B cell (primary cell): ENCODE results near the gene GDPD3.

Source experiments
- EZH2 ChIP-seq: IDR thresholded peaks from 2 replicates; pipeline ENCODE4 v1.6.1; 2012; ENCODE audit warnings: borderline replicate concordance, low read depth, mild to moderate bottlenecking, moderate library complexity, low read length; ENCODE audit not compliant: insufficient read depth, poor library complexity, severe bottlenecking
- TF ChIP-seq, protein P1 (sequence below): fragments of 200-600 bp; IDR thresholded peaks from one replicate; pipeline ENCODE4 v1.8.0; 2022; ENCODE audit warnings: antibody characterized with exemption, mild to moderate bottlenecking

DNA sequence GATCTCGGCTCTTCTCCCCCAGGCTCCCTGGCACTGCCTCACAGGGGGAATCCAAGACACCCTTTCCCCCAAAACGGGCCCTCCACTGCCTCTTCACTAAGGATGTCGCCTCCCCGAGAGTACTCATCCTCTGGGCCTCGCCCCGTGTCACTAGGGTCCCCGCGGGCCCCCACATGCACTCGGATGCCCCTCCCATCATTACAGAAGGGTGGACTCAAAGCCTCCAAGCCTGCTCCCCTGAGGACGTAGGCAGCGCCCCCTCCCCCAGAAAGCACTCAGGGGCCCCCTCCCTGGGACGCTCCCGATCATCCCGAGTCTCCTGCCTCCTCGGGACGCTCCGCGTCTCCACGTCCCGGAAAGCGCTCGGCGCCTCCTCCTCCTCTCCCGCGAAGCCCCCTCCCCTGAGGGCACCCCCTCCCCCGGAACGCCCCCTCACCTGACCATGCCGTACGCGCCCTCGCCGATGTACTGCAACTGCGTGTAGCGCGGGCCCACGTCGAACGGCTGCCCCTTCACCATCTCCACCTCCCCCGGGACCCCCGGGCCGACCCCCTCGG is 9.3 kb upstream of the GDPD3 start:
- TF ChIP-seq, protein P1, sequence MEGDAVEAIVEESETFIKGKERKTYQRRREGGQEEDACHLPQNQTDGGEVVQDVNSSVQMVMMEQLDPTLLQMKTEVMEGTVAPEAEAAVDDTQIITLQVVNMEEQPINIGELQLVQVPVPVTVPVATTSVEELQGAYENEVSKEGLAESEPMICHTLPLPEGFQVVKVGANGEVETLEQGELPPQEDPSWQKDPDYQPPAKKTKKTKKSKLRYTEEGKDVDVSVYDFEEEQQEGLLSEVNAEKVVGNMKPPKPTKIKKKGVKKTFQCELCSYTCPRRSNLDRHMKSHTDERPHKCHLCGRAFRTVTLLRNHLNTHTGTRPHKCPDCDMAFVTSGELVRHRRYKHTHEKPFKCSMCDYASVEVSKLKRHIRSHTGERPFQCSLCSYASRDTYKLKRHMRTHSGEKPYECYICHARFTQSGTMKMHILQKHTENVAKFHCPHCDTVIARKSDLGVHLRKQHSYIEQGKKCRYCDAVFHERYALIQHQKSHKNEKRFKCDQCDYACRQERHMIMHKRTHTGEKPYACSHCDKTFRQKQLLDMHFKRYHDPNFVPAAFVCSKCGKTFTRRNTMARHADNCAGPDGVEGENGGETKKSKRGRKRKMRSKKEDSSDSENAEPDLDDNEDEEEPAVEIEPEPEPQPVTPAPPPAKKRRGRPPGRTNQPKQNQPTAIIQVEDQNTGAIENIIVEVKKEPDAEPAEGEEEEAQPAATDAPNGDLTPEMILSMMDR: no peak
- TF ChIP-seq EZH2: no peak
